ENCODE results near the gene MATR3.

- TF ChIP-seq CTCF (IDR thresholded peaks at IDR 0.05) (no peak), POLR2A (IDR thresholded peaks at IDR 0.05) (no peak), EP300 (IDR thresholded peaks at IDR 0.05) (no peak)
Observed at GRCh38 chr5:139293202-139293506, 386 bp upstream of the MATR3 start.
